WI38 (cell line): Measurements from ENCODE around the gene TNF.

Experiments used
- H3K4me3 ChIP-seq: 2 replicates; pipeline ENCODE4 v1.5.1; 2011; ENCODE audit warnings: low read depth, mild to moderate bottlenecking, control low read depth, low read length
- TF ChIP-seq, protein P1 (sequence below): IDR thresholded peaks from 2 replicates; pipeline ENCODE4 v1.5.1; 2012; ENCODE audit warnings: low read depth, mild to moderate bottlenecking, control low read depth, low read length

Gene TNF

DNA sequence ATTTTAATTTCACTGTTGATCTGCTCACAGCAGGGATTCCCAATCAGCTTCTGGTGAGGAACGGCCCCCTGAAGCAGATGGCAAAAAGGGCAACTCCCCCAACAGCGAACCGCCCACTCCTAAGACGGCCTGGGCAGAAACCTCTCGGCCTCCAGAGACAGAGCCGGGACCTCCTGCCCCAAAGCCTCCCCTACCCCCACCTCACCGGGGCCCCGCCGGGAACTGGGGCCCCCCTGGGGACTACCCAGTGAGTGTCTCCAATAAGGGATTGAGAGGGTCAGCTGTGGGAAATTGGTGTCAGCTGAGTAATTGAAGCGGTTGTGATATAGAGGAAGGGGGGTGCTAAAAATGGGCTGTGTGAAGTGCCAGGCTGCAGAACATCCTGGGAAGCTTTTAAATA lies 51.6 kb downstream of the TNF start:
- H3K4me3 ChIP-seq = no peak overlapping the region
- TF ChIP-seq, protein P1, sequence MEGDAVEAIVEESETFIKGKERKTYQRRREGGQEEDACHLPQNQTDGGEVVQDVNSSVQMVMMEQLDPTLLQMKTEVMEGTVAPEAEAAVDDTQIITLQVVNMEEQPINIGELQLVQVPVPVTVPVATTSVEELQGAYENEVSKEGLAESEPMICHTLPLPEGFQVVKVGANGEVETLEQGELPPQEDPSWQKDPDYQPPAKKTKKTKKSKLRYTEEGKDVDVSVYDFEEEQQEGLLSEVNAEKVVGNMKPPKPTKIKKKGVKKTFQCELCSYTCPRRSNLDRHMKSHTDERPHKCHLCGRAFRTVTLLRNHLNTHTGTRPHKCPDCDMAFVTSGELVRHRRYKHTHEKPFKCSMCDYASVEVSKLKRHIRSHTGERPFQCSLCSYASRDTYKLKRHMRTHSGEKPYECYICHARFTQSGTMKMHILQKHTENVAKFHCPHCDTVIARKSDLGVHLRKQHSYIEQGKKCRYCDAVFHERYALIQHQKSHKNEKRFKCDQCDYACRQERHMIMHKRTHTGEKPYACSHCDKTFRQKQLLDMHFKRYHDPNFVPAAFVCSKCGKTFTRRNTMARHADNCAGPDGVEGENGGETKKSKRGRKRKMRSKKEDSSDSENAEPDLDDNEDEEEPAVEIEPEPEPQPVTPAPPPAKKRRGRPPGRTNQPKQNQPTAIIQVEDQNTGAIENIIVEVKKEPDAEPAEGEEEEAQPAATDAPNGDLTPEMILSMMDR = no peak

GRCh38 chr6:31627690-31628287 lies 52.4 kb downstream of the TNF start:
- no peak overlapping the region for H3K4me3 ChIP-seq
- TF ChIP-seq, protein P1 = no peak
